IMR-90 (cell line): Measurements from ENCODE around the gene KLHL13. TPM values are rescaled to one million over a fixed set of nuclear protein-coding genes. Genes with fewer than 3 reads are reported as not detected.

Source experiments
- ATAC-seq: fragments of 200-7000 bp; cut with Tn5 transposase; 2 replicates; pipeline ENCODE4 v1.9.1; 2020; ENCODE audit warnings: low read depth, mild to moderate bottlenecking, moderate library complexity
- BruUV-seq: library from RNA; stranded (reverse); fragments of 400-500 nt; replicated peaks from 2 replicates; lab custom pipeline; 2021; lab: Mats Ljungman, UMichigan
- CTCF ChIA-PET: fragments of 300-600 bp; formaldehyde crosslinking; extraction: SDS; loops from one replicate; lab custom pipeline; 2021; ENCODE audit warnings: antibody characterized with exemption; lab: Yijun Ruan, JAX
- POLR2A ChIA-PET: fragments of 300-600 bp; sonication (Branson Sonifier 250); formaldehyde crosslinking; loops from one replicate; lab custom pipeline; 2022; ENCODE audit warnings: antibody characterized with exemption; ENCODE audit not compliant: unreplicated experiment; lab: Charles Lee
- DNase-seq: peaks from one replicate; pipeline ENCODE4 v3.0.0; 2013
- H2AFZ ChIP-seq: replicated peaks from 2 replicates; pipeline ENCODE3; 2013; ENCODE audit warnings: low read length, mild to moderate bottlenecking; ENCODE audit not compliant: poor library complexity
- H2AK5ac ChIP-seq: 2 replicates; pipeline ENCODE4 v1.6.1; 2013; ENCODE audit warnings: low read depth, low read length, inconsistent platforms
- H2AK9ac ChIP-seq: replicated peaks from 2 replicates; pipeline ENCODE3; 2013; ENCODE audit warnings: mild to moderate bottlenecking, low read depth, low read length, moderate library complexity; ENCODE audit not compliant: poor library complexity
- H2BK120ac ChIP-seq: 2 replicates; pipeline ENCODE4 v1.6.1; 2013; ENCODE audit warnings: low read depth, low read length, inconsistent platforms
- H2BK15ac ChIP-seq: 3 replicates; pipeline ENCODE4 v1.6.1; 2013; ENCODE audit warnings: low read depth, low read length, inconsistent platforms
- H2BK20ac ChIP-seq: 2 replicates; pipeline ENCODE4 v1.6.1; 2013; ENCODE audit warnings: low read depth, mild to moderate bottlenecking, inconsistent platforms, low read length, moderate library complexity
- H2BK5ac ChIP-seq: 2 replicates; pipeline ENCODE4 v1.6.1; 2013; ENCODE audit warnings: mild to moderate bottlenecking, low read depth, low read length, inconsistent platforms; ENCODE audit not compliant: poor library complexity, severe bottlenecking
- H3K14ac ChIP-seq: replicated peaks from 2 replicates; pipeline ENCODE4 v1.6.1; 2013; ENCODE audit warnings: low read depth, low read length, inconsistent platforms
- H3K18ac ChIP-seq: 2 replicates; pipeline ENCODE4 v1.6.1; 2013; ENCODE audit warnings: low read depth, low read length, control low read depth
- H3K23ac ChIP-seq: 2 replicates; pipeline ENCODE4 v1.6.1; 2013; ENCODE audit warnings: low read depth, low read length, inconsistent platforms
- H3K27ac ChIP-seq: 2 replicates; pipeline ENCODE4 v1.5.1; 2013; ENCODE audit warnings: mild to moderate bottlenecking, control low read depth, low read length; ENCODE audit not compliant: insufficient read depth
- H3K27me3 ChIP-seq: 2 replicates; pipeline ENCODE4 v1.6.1; 2013; ENCODE audit warnings: low read length; ENCODE audit not compliant: control insufficient read depth, insufficient read depth
- H3K36me3 ChIP-seq: 2 replicates; pipeline ENCODE4 v1.6.1; 2013; ENCODE audit warnings: low read length, mixed read lengths; ENCODE audit not compliant: control insufficient read depth, insufficient read depth
- H3K4ac ChIP-seq: 2 replicates; pipeline ENCODE4 v1.6.1; 2013; ENCODE audit warnings: low read depth, low read length, inconsistent platforms
- H3K4me1 ChIP-seq: 2 replicates; pipeline ENCODE4 v1.6.1; 2013; ENCODE audit warnings: low read length, mixed read lengths; ENCODE audit not compliant: control insufficient read depth, insufficient read depth
- H3K4me2 ChIP-seq: 2 replicates; pipeline ENCODE4 v1.6.1; 2013; ENCODE audit warnings: low read depth, mild to moderate bottlenecking, control low read depth, low read length, moderate library complexity
- H3K4me3 ChIP-seq: 2 replicates; pipeline ENCODE4 v1.5.1; 2013; ENCODE audit warnings: low read depth, mild to moderate bottlenecking, control low read depth, low read length, moderate library complexity; ENCODE audit not compliant: insufficient read depth
- H3K56ac ChIP-seq: 2 replicates; pipeline ENCODE4 v1.6.1; 2013; ENCODE audit warnings: low read length, inconsistent platforms; ENCODE audit not compliant: insufficient read depth; ENCODE audit errors: extremely low read depth
- H3K79me1 ChIP-seq, 2 experiments: 2 replicates each; pipeline ENCODE4 v1.6.1; 2013; ENCODE audit warnings: low read length in 2 of 2, inconsistent platforms in 1 of 2, low read depth in 1 of 2
- H3K9ac ChIP-seq: 2 replicates; pipeline ENCODE4 v1.6.1; 2013; ENCODE audit warnings: low read depth, low read length, control low read depth
- H3K9me1 ChIP-seq: 2 replicates; pipeline ENCODE4 v1.6.1; 2013; ENCODE audit warnings: low read length, inconsistent platforms; ENCODE audit not compliant: insufficient read depth
- H3K9me3 ChIP-seq: 2 replicates; pipeline ENCODE4 v1.6.1; 2013; ENCODE audit warnings: low read length; ENCODE audit not compliant: control insufficient read depth, insufficient read depth
- H4K20me1 ChIP-seq: 2 replicates; pipeline ENCODE4 v1.6.1; 2013; ENCODE audit warnings: low read length, inconsistent platforms; ENCODE audit not compliant: insufficient read depth
- H4K5ac ChIP-seq: 2 replicates; pipeline ENCODE4 v1.6.1; 2013; ENCODE audit warnings: mild to moderate bottlenecking, low read depth, low read length, control low read depth
- H4K8ac ChIP-seq, 2 experiments: 2 replicates each; pipeline ENCODE4 v1.6.1; 2013; ENCODE audit warnings: low read depth in 2 of 2, low read length in 2 of 2, control low read depth in 1 of 2, inconsistent platforms in 1 of 2
- H4K91ac ChIP-seq: 2 replicates; pipeline ENCODE4 v1.6.1; 2013; ENCODE audit warnings: low read depth, low read length, inconsistent platforms; ENCODE audit not compliant: insufficient read depth
- BHLHE40 ChIP-seq: fragments of 150-350 bp; IDR thresholded peaks from 2 replicates; pipeline ENCODE4 v1.6.1; 2016; ENCODE audit warnings: mild to moderate bottlenecking, low read depth, low read length
- CEBPB ChIP-seq: IDR thresholded peaks from 2 replicates; pipeline ENCODE4 v1.6.1; 2012; ENCODE audit warnings: low read depth, low read length, improper control_type of control experiment
- CHD1 ChIP-seq: IDR thresholded peaks from 2 replicates; pipeline ENCODE4 v1.6.1; 2012; ENCODE audit warnings: low read depth, low read length, improper control_type of control experiment
- FOS ChIP-seq: fragments of 150-350 bp; IDR thresholded peaks from 2 replicates; pipeline ENCODE4 v1.6.1; 2016; ENCODE audit warnings: low read depth, low read length
- MAFK ChIP-seq: IDR thresholded peaks from 2 replicates; pipeline ENCODE4 v1.6.1; 2012; ENCODE audit warnings: low read depth, low read length, improper control_type of control experiment
- MAZ ChIP-seq: IDR thresholded peaks from 2 replicates; pipeline ENCODE4 v1.6.1; 2012; ENCODE audit warnings: low read depth, mild to moderate bottlenecking, low read length, improper control_type of control experiment, moderate library complexity, borderline replicate concordance
- MXI1 ChIP-seq: IDR thresholded peaks from 2 replicates; pipeline ENCODE4 v1.6.1; 2012; ENCODE audit warnings: low read depth, mild to moderate bottlenecking, low read length, moderate library complexity, borderline replicate concordance
- NFE2L2 ChIP-seq: fragments of 150-350 bp; IDR thresholded peaks from 2 replicates; pipeline ENCODE4 v1.6.1; 2016; ENCODE audit warnings: low read depth, mild to moderate bottlenecking, low read length
- POLR2A ChIP-seq: IDR thresholded peaks from 2 replicates; pipeline ENCODE4 v1.6.1; 2012; ENCODE audit warnings: mild to moderate bottlenecking, low read depth, low read length
- RAD21 ChIP-seq: IDR thresholded peaks from 2 replicates; pipeline ENCODE4 v1.6.1; 2012; ENCODE audit warnings: low read length, improper control_type of control experiment
- RCOR1 ChIP-seq: IDR thresholded peaks from 2 replicates; pipeline ENCODE4 v1.6.1; 2012; ENCODE audit warnings: mild to moderate bottlenecking, low read length, improper control_type of control experiment; ENCODE audit not compliant: insufficient replicate concordance
- RFX5 ChIP-seq: IDR thresholded peaks from 2 replicates; pipeline ENCODE4 v1.8.0; 2012; ENCODE audit warnings: low read depth, mild to moderate bottlenecking, low read length, moderate library complexity
- SMC3 ChIP-seq: fragments of 150-350 bp; IDR thresholded peaks from 2 replicates; pipeline ENCODE4 v1.6.1; 2016; ENCODE audit warnings: low read depth, mild to moderate bottlenecking, antibody characterized with exemption, low read length, moderate library complexity
- USF2 ChIP-seq: fragments of 150-350 bp; IDR thresholded peaks from 2 replicates; pipeline ENCODE4 v1.6.1; 2017; ENCODE audit warnings: mild to moderate bottlenecking, antibody characterized with exemption, low read length, low read depth
- WGBS, 2 experiments: methylation state at CpG; one replicate each; pipeline versions ENCODE4 v1.1.5 to v1.1.7; 2013; ENCODE audit warnings: missing lambda C conversion rate in 2 of 2; ENCODE audit not compliant: insufficient read length in 1 of 2; ENCODE audit errors: extremely low coverage in 2 of 2; 5-methylcytosine and 5-hydroxymethylcytosine counted together
- dilution Hi-C: fragments of 300-500 bp; cut with HindIII; formaldehyde crosslinking; loops from one replicate; pipeline ENCODE4 v1.14.3; 2018; ENCODE audit warnings: low sequenced_read_pairs; ENCODE audit not compliant: unreplicated experiment
- in situ Hi-C: fragments of 300-500 bp; cut with MboI; formaldehyde crosslinking; loops from 3 replicates; pipeline ENCODE4 v1.14.3; 2019; ENCODE audit warnings: low sequenced_read_pairs, inconsistent platforms, mixed read lengths
- intact Hi-C: fragments of 100-400 bp; cut with micrococcal nuclease; formaldehyde crosslinking; loops from 2 replicates; pipeline ENCODE4 v1.10.0; 2022
- polyA plus RNA-seq, 3 experiments: library from polyadenylated mRNA; depleted of rRNA; stranded (reverse); fragments of >200 nt; gene quantifications; 2 replicates each; pipeline ENCODE4 v1.2.3, GENCODE V29; 2012; ENCODE audit warnings: low replicate concordance in 1 of 3
- total RNA-seq: library from RNA; depleted of rRNA; stranded (reverse); fragments of >200 nt; gene quantifications from 2 replicates; pipeline ENCODE4 v1.2.3, GENCODE V29; 2012
- TF ChIP-seq, protein P1 (sequence below): conservative IDR thresholded peaks from 2 replicates; pipeline ENCODE4 v1.5.1; 2012; ENCODE audit warnings: mild to moderate bottlenecking, low read depth, low read length, improper control_type of control experiment
- TF ChIP-seq, protein P2 (sequence below): fragments of 150-350 bp; IDR thresholded peaks from 2 replicates; pipeline ENCODE4 v1.6.1; 2016; ENCODE audit warnings: low read depth, mild to moderate bottlenecking, low read length, moderate library complexity, borderline replicate concordance

Gene KLHL13
- total and polyA plus RNA-seq, 2 of the 4 experiments (the other 2 are of a cell fraction): 4.0 to 12.5 TPM

- no peak overlapping the region for H3K18ac ChIP-seq
- DNase-seq (no peak), ATAC-seq (no peak)
- POLR2A ChIA-PET: no interaction called here
- 45% methylated on average over 2 of the region's 4 CpGs; no CpG with 5 or more reads in 1 of the 2 experiments for WGBS, 2 experiments
- in situ Hi-C loops (no loop called here), dilution Hi-C loops (no loop called here), intact Hi-C loops (no loop called here)
- H3K4ac ChIP-seq: no peak overlapping the region
- TF ChIP-seq FOS (no peak), CEBPB (no peak), BHLHE40 (no peak), POLR2A (no peak), RFX5 (no peak), NFE2L2 (no peak), MAZ (no peak), USF2 (no peak), MAFK (no peak), CHD1 (no peak), RAD21 (no peak), SMC3 (no peak), RCOR1 (no peak), MXI1 (no peak)
- TF ChIP-seq, protein P1, sequence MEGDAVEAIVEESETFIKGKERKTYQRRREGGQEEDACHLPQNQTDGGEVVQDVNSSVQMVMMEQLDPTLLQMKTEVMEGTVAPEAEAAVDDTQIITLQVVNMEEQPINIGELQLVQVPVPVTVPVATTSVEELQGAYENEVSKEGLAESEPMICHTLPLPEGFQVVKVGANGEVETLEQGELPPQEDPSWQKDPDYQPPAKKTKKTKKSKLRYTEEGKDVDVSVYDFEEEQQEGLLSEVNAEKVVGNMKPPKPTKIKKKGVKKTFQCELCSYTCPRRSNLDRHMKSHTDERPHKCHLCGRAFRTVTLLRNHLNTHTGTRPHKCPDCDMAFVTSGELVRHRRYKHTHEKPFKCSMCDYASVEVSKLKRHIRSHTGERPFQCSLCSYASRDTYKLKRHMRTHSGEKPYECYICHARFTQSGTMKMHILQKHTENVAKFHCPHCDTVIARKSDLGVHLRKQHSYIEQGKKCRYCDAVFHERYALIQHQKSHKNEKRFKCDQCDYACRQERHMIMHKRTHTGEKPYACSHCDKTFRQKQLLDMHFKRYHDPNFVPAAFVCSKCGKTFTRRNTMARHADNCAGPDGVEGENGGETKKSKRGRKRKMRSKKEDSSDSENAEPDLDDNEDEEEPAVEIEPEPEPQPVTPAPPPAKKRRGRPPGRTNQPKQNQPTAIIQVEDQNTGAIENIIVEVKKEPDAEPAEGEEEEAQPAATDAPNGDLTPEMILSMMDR: no peak
- TF ChIP-seq, protein P2, sequence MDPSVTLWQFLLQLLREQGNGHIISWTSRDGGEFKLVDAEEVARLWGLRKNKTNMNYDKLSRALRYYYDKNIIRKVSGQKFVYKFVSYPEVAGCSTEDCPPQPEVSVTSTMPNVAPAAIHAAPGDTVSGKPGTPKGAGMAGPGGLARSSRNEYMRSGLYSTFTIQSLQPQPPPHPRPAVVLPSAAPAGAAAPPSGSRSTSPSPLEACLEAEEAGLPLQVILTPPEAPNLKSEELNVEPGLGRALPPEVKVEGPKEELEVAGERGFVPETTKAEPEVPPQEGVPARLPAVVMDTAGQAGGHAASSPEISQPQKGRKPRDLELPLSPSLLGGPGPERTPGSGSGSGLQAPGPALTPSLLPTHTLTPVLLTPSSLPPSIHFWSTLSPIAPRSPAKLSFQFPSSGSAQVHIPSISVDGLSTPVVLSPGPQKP: no peak
- H3K27ac ChIP-seq: no peak overlapping the region
- CTCF ChIA-PET: no interaction called here
- no peak overlapping the region for H3K4me3 ChIP-seq
- no peaks in the 10 kb centered on the region for H3K4me1 ChIP-seq
- H4K91ac ChIP-seq: no peak overlapping the region
- no peak overlapping the region for H2AK5ac ChIP-seq
- H3K9me1 ChIP-seq: no peaks in the 10 kb centered on the region
- H3K23ac ChIP-seq: no peak overlapping the region
- H3K14ac ChIP-seq: no peak overlapping the region
- no peaks in the 10 kb centered on the region for H3K79me1 ChIP-seq
- H2BK120ac ChIP-seq: no peak overlapping the region
- no peak overlapping the region for H2AFZ ChIP-seq
- no peaks in the 10 kb centered on the region for H3K27me3 ChIP-seq
- H4K20me1 ChIP-seq: no peaks in the 10 kb centered on the region
- BruUV-seq: no TSS peak
- H3K36me3 ChIP-seq: no peaks in the 10 kb centered on the region
- no peak overlapping the region for H2BK15ac ChIP-seq
- no peaks in the 10 kb centered on the region for H3K9me3 ChIP-seq
- H2BK5ac ChIP-seq: no peak overlapping the region
- no peak overlapping the region for H2AK9ac ChIP-seq
- no peak overlapping the region for H4K8ac ChIP-seq
- no peak overlapping the region for H4K5ac ChIP-seq
- H3K4me2 ChIP-seq: no peak overlapping the region
- H3K56ac ChIP-seq: no peak overlapping the region
- no peak overlapping the region for H2BK20ac ChIP-seq
- H3K9ac ChIP-seq: no peak overlapping the region
Measured at GRCh38 chrX:118047446-118048186, 69.0 kb downstream of the KLHL13 start.
